HepG2 (cell line): Measurements from ENCODE around the gene MAP3K9. TPM values are rescaled to one million over a fixed set of nuclear protein-coding genes. Genes with fewer than 3 reads are reported as not detected.

Experiments used
- NFKBIZ ChIP-seq: IDR thresholded peaks from 2 replicates; pipeline ENCODE4 v1.6.1; 2018; ENCODE audit warnings: missing genetic modification reagents, missing compliant biosample characterization
- SALL2 ChIP-seq: sonication (generic); formaldehyde crosslinking; IDR thresholded peaks from 2 replicates; pipeline ENCODE4 v1.8.1; 2023; ENCODE audit warnings: mild to moderate bottlenecking, missing genetic modification reagents, inconsistent platforms
- polyA plus RNA-seq, 8 experiments: library from polyadenylated mRNA; depleted of rRNA in 3 of 8; stranded (reverse) in 7 of 8; unstranded in 1 of 8; fragments of >200 nt; fragmentation: Illumina TruSeq in 4 of 8; extraction: Trizol in 4 of 8; gene quantifications; 2 replicates each; pipeline versions ENCODE4 v1.2.1 to v1.2.3, GENCODE V29; 2011 to 2016; ENCODE audit warnings: low read depth in 4 of 8, missing spikeins in 1 of 8, mixed read lengths in 1 of 8; ENCODE audit not compliant: insufficient read depth in 1 of 8
- total RNA-seq, 5 experiments: library from RNA; depleted of rRNA; stranded (reverse); fragments of >200 nt; fragmentation: Illumina TruSeq; extraction: Trizol; gene quantifications; 2 replicates each; pipeline ENCODE4 v1.2.3, GENCODE V29; 2016; ENCODE audit warnings: low read depth in 1 of 5
- TF ChIP-seq, protein P1 (sequence below), 2 experiments: fragments of 450-650 bp in 1 of 2; sonication (generic) in 1 of 2; formaldehyde crosslinking in 1 of 2; IDR thresholded peaks; 2 replicates each; pipeline versions ENCODE4 v1.6.1 to v1.8.0; 2016 to 2022; ENCODE audit warnings: antibody characterized with exemption in 1 of 2, mild to moderate bottlenecking in 1 of 2, missing genetic modification reagents in 1 of 2

The MAP3K9 gene
- total and polyA plus RNA-seq, 2 of the 13 experiments (the other 11 are each of a cell fraction or from before 2014, with no cell fraction given): 4.3 to 4.5 TPM

DNA sequence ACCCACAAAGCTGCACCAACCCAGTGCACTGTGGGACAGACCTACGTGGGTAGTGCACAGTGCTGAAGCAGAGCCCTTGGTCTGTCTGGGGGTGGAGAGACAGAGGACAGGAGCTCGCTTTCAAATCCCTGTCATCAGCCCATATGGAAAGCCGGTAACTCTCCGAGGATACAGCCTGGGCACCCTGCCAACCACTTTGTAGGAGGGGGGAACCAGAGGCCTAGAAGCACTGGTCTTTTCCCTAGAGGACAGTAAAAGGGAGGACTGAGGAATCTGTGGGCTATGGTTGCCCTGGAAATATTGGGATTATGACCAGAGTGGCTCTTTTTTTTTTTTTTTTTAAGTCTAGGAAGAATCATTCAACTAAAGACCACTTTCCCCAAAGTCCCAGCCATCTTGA is 74.3 kb downstream of the MAP3K9 start (continued):
- TF ChIP-seq, protein P1, sequence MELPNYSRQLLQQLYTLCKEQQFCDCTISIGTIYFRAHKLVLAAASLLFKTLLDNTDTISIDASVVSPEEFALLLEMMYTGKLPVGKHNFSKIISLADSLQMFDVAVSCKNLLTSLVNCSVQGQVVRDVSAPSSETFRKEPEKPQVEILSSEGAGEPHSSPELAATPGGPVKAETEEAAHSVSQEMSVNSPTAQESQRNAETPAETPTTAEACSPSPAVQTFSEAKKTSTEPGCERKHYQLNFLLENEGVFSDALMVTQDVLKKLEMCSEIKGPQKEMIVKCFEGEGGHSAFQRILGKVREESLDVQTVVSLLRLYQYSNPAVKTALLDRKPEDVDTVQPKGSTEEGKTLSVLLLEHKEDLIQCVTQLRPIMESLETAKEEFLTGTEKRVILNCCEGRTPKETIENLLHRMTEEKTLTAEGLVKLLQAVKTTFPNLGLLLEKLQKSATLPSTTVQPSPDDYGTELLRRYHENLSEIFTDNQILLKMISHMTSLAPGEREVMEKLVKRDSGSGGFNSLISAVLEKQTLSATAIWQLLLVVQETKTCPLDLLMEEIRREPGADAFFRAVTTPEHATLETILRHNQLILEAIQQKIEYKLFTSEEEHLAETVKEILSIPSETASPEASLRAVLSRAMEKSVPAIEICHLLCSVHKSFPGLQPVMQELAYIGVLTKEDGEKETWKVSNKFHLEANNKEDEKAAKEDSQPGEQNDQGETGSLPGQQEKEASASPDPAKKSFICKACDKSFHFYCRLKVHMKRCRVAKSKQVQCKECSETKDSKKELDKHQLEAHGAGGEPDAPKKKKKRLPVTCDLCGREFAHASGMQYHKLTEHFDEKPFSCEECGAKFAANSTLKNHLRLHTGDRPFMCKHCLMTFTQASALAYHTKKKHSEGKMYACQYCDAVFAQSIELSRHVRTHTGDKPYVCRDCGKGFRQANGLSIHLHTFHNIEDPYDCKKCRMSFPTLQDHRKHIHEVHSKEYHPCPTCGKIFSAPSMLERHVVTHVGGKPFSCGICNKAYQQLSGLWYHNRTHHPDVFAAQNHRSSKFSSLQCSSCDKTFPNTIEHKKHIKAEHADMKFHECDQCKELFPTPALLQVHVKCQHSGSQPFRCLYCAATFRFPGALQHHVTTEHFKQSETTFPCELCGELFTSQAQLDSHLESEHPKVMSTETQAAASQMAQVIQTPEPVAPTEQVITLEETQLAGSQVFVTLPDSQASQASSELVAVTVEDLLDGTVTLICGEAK (IDR thresholded peaks at IDR 0.05): no peak
- TF ChIP-seq, protein P1 (CRISPR knock-in tag; IDR thresholded peaks at IDR 0.05): no peak
- no peak for TF ChIP-seq SALL2 (CRISPR knock-in tag)
- TF ChIP-seq NFKBIZ (CRISPR knock-in tag): no peak
